ENCODE measurements around the gene MFAP1.

DNA sequence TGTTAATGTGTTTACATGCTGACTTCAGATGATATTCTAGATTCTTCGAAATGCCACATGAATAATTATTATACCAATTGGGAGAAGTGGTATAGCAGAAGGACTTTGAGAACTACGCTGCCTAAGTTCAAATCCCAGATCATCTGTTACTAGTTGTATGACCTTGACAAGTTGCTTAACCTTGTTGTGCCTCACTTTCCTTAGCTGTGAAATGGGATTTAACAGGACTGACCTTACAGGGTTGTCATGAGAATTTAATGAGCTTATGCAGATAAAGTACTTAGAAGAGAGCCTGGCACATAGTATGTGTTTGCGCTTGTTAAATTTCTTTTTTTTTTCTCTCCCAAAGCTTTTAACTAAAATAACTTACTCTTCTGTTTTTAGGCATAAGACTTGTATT lies 26.8 kb upstream of the MFAP1 start:
- no peak for TF ChIP-seq CTCF (IDR thresholded peaks at IDR 0.05)
- no peak for TF ChIP-seq ZFX (IDR thresholded peaks at IDR 0.05; ENCODE audit: borderline replicate concordance)

Measured in 22Rv1 (cell line).